OCI-LY3 (cell line): ENCODE data around the gene TAF11.

Experiments
- EZH2phosphoT487 ChIP-seq: fragments of 200-600 bp; shearing (Covaris generic); IDR thresholded peaks from 2 replicates; pipeline ENCODE4 v1.6.1; 2018; ENCODE audit warnings: antibody characterized with exemption, mixed run types, low read depth
- TF ChIP-seq, protein P1 (sequence below): fragments of 200-600, 300-600 bp; sonication (generic); IDR thresholded peaks from 2 replicates; pipeline ENCODE4 v1.5.1; 2014; ENCODE audit warnings: antibody characterized with exemption, low read length, low read depth

DNA sequence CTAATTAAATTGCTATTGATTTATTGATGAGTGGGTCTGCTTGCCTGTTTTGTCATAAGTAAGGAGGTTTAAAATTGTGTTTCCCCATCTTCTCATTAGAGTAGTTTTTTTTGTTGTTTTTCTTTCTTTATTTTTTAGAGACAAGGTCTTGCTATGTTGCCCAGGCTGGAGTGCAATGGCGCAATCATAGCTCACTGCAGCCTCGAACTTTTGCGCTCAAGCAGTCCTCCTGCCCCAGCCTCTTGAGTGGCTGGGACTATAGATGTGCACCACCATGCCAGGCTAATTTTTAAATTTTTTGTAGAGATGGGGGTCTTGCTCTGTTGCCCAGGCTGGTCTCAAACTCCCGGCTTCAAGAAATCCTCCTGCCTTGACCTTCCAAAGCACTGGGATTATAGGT is 32.3 kb upstream of the TAF11 start:
- TF ChIP-seq, protein P1, sequence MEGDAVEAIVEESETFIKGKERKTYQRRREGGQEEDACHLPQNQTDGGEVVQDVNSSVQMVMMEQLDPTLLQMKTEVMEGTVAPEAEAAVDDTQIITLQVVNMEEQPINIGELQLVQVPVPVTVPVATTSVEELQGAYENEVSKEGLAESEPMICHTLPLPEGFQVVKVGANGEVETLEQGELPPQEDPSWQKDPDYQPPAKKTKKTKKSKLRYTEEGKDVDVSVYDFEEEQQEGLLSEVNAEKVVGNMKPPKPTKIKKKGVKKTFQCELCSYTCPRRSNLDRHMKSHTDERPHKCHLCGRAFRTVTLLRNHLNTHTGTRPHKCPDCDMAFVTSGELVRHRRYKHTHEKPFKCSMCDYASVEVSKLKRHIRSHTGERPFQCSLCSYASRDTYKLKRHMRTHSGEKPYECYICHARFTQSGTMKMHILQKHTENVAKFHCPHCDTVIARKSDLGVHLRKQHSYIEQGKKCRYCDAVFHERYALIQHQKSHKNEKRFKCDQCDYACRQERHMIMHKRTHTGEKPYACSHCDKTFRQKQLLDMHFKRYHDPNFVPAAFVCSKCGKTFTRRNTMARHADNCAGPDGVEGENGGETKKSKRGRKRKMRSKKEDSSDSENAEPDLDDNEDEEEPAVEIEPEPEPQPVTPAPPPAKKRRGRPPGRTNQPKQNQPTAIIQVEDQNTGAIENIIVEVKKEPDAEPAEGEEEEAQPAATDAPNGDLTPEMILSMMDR: no peak
- TF ChIP-seq EZH2phosphoT487: no peak
